ENCODE measurements around the gene PSME3IP1. TPM values are rescaled to one million over a fixed set of nuclear protein-coding genes. Genes with fewer than 3 reads are reported as not detected.

PSME3IP1 gene
- total and polyA plus RNA-seq, 2 of the 4 experiments (the other 2 are of a cell fraction) = 50.2 to 75.2 TPM

- DNase-seq = no peak
- no peak overlapping the region for H3K56ac ChIP-seq (ENCODE audit: extremely low read depth, insufficient read depth, low read length)
- dilution Hi-C loops (cut with HindIII; ENCODE audit: low sequenced_read_pairs, unreplicated experiment) (no loop called here), intact Hi-C loops (cut with micrococcal nuclease) (no loop called here), in situ Hi-C loops (cut with MboI; ENCODE audit: low sequenced_read_pairs) (no loop called here)
- no peak overlapping the region for H2BK20ac ChIP-seq (ENCODE audit: low read depth, low read length)
- TF ChIP-seq RFX5 (IDR thresholded peaks at IDR 0.05; ENCODE audit: low read depth, low read length) (no peak), BHLHE40 (IDR thresholded peaks at IDR 0.05; ENCODE audit: low read depth, low read length) (no peak), MAZ (IDR thresholded peaks at IDR 0.05; ENCODE audit: borderline replicate concordance, low read depth, low read length) (no peak), CHD1 (IDR thresholded peaks at IDR 0.05; ENCODE audit: low read depth, low read length) (no peak), CEBPB (IDR thresholded peaks at IDR 0.05; ENCODE audit: low read depth, low read length) (no peak), SMC3 (IDR thresholded peaks at IDR 0.05; ENCODE audit: low read depth, low read length) (no peak), RCOR1 (IDR thresholded peaks at IDR 0.05; ENCODE audit: insufficient replicate concordance, low read length) (no peak), POLR2A (IDR thresholded peaks at IDR 0.05; ENCODE audit: low read depth, low read length) (no peak), RAD21 (IDR thresholded peaks at IDR 0.05; ENCODE audit: low read length) (no peak)
- TF ChIP-seq, protein P1, sequence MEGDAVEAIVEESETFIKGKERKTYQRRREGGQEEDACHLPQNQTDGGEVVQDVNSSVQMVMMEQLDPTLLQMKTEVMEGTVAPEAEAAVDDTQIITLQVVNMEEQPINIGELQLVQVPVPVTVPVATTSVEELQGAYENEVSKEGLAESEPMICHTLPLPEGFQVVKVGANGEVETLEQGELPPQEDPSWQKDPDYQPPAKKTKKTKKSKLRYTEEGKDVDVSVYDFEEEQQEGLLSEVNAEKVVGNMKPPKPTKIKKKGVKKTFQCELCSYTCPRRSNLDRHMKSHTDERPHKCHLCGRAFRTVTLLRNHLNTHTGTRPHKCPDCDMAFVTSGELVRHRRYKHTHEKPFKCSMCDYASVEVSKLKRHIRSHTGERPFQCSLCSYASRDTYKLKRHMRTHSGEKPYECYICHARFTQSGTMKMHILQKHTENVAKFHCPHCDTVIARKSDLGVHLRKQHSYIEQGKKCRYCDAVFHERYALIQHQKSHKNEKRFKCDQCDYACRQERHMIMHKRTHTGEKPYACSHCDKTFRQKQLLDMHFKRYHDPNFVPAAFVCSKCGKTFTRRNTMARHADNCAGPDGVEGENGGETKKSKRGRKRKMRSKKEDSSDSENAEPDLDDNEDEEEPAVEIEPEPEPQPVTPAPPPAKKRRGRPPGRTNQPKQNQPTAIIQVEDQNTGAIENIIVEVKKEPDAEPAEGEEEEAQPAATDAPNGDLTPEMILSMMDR (conservative IDR thresholded peaks at IDR 0.05; ENCODE audit: low read depth, low read length) = no peak
- TF ChIP-seq, protein P2, sequence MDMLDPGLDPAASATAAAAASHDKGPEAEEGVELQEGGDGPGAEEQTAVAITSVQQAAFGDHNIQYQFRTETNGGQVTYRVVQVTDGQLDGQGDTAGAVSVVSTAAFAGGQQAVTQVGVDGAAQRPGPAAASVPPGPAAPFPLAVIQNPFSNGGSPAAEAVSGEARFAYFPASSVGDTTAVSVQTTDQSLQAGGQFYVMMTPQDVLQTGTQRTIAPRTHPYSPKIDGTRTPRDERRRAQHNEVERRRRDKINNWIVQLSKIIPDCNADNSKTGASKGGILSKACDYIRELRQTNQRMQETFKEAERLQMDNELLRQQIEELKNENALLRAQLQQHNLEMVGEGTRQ (IDR thresholded peaks at IDR 0.05; ENCODE audit: low read depth, low read length) = no peak
- no peak for ATAC-seq (ENCODE audit: low read depth)
- H3K9me3 ChIP-seq (ENCODE audit: control insufficient read depth, insufficient read depth, low read length) = no peaks in the 10 kb centered on the region
- no peak overlapping the region for H3K4me3 ChIP-seq (ENCODE audit: insufficient read depth, low read depth, low read length)
- peaks cover 5 to 8% of the 10 kb centered on the region in 2 experiments; a peak in 1 of 4 replicates for H3K79me1 ChIP-seq (ENCODE audit: low read depth in 1 of 2, low read length in 2 of 2)
- no peak overlapping the region for H3K9ac ChIP-seq (ENCODE audit: low read depth, low read length)
- no peak overlapping the region for H2BK15ac ChIP-seq (ENCODE audit: low read depth, low read length)
- H3K36me3 ChIP-seq (ENCODE audit: control insufficient read depth, insufficient read depth, low read length) = peaks cover 30% of the 10 kb centered on the region
- 78% methylated on average over 1 of the region's 1 CpG; no CpG with 5 or more reads in 1 of the 2 experiments for WGBS, 2 experiments (ENCODE audit: extremely low coverage in 2 of 2, insufficient read length in 1 of 2)
- no peak overlapping the region for H3K4ac ChIP-seq (ENCODE audit: low read depth, low read length)
- no peak overlapping the region for H3K4me2 ChIP-seq (ENCODE audit: low read depth, low read length)
- no peak overlapping the region for H3K18ac ChIP-seq (ENCODE audit: low read depth, low read length)
- no peak overlapping the region for H2BK5ac ChIP-seq (ENCODE audit: low read depth, low read length, poor library complexity, severe bottlenecking)
- H4K8ac ChIP-seq (ENCODE audit: low read depth in 2 of 2, low read length in 2 of 2) = no peak overlapping the region
- no peak overlapping the region for H4K91ac ChIP-seq (ENCODE audit: insufficient read depth, low read depth, low read length)
- H3K27ac ChIP-seq (ENCODE audit: insufficient read depth, low read length) = no peak overlapping the region
- no TSS peak for BruUV-seq (replicated peaks)
- ChIA-PET CTCF (no interaction called here), POLR2A (ENCODE audit: unreplicated experiment) (no interaction called here)
- H3K14ac ChIP-seq (replicated peaks; ENCODE audit: low read depth, low read length) = no peak overlapping the region
- H2BK120ac ChIP-seq (ENCODE audit: low read depth, low read length) = no peak overlapping the region
- H4K20me1 ChIP-seq (ENCODE audit: insufficient read depth, low read length) = no peaks in the 10 kb centered on the region
- H3K27me3 ChIP-seq (ENCODE audit: control insufficient read depth, insufficient read depth, low read length) = no peaks in the 10 kb centered on the region
- H3K4me1 ChIP-seq (ENCODE audit: control insufficient read depth, insufficient read depth, low read length) = no peaks in the 10 kb centered on the region
- no peak overlapping the region for H3K23ac ChIP-seq (ENCODE audit: low read depth, low read length)
- no peak overlapping the region for H2AK5ac ChIP-seq (ENCODE audit: low read depth, low read length)
- H2AFZ ChIP-seq (replicated peaks; ENCODE audit: low read length, poor library complexity) = no peak overlapping the region
- H2AK9ac ChIP-seq (replicated peaks; ENCODE audit: low read depth, low read length, poor library complexity) = no peak overlapping the region
- H4K5ac ChIP-seq (ENCODE audit: low read depth, low read length) = no peak overlapping the region
- H3K9me1 ChIP-seq (ENCODE audit: insufficient read depth, low read length) = no peaks in the 10 kb centered on the region
Observed at GRCh38 chr16:57163842-57164241, 22.0 kb downstream of the PSME3IP1 start.
